ENCODE measurements around the gene TPH2. TPM values are rescaled to one million over a fixed set of nuclear protein-coding genes. Genes with fewer than 3 reads are reported as not detected.

TPH2 gene
- total and polyA plus RNA-seq, 5 donors from 2014 or later, result not detected

GRCh38 chr12:71940068-71940467 is 1.4 kb downstream of the TPH2 start:
- Mint-ChIP-seq H3K4me1 (peaks cover 0 to 5% (median 2%) of the 10 kb centered on the region in 4 donors), H3K9me3 (no peaks in the 10 kb centered on the region), H3K4me3 (no peak overlapping the region), H3K36me3 (no peaks in the 10 kb centered on the region), H3K27ac (no peak overlapping the region), H3K27me3 (peaks cover 43% of the 10 kb centered on the region)
- Histone ChIP-seq H3K27me3 (ENCODE audit: control insufficient read depth, insufficient read depth, low read length) (peaks cover 30% of the 10 kb centered on the region), H3K9me3 (ENCODE audit: control insufficient read depth in 2 of 2, low read length in 2 of 2) (no peaks in the 10 kb centered on the region), H3K4me1 (ENCODE audit: control insufficient read depth, insufficient read depth, low read length, poor library complexity, severe bottlenecking) (no peaks in the 10 kb centered on the region), H3K36me3 (ENCODE audit: control insufficient read depth, insufficient read depth, low read length) (no peaks in the 10 kb centered on the region), H3K4me3 (ENCODE audit: low read depth, low read length) (no peak overlapping the region), H3K27ac (ENCODE audit: insufficient read depth, low read length, poor library complexity, severe bottlenecking) (no peak overlapping the region)
- ATAC-seq (ENCODE audit: low read depth in 2 of 2), result no peak
- DNase-seq, result no peak

GRCh38 chr12:71941174-71941573 is 2.5 kb downstream of the TPH2 start:
- Histone ChIP-seq H3K27ac (ENCODE audit: insufficient read depth, low read length, poor library complexity, severe bottlenecking) (no peak overlapping the region), H3K27me3 (ENCODE audit: control insufficient read depth, insufficient read depth, low read length) (peaks cover 30% of the 10 kb centered on the region), H3K9me3 (ENCODE audit: control insufficient read depth in 2 of 2, low read length in 2 of 2) (no peaks in the 10 kb centered on the region), H3K4me3 (ENCODE audit: low read depth, low read length) (no peak overlapping the region), H3K36me3 (ENCODE audit: control insufficient read depth, insufficient read depth, low read length) (no peaks in the 10 kb centered on the region), H3K4me1 (ENCODE audit: control insufficient read depth, insufficient read depth, low read length, poor library complexity, severe bottlenecking) (no peaks in the 10 kb centered on the region)
- Mint-ChIP-seq H3K4me1 (peaks cover 0 to 5% (median 2%) of the 10 kb centered on the region in 4 donors), H3K27ac (no peak overlapping the region), H3K27me3 (peaks cover 40% of the 10 kb centered on the region), H3K9me3 (no peaks in the 10 kb centered on the region), H3K36me3 (no peaks in the 10 kb centered on the region), H3K4me3 (no peak overlapping the region)
- ATAC-seq (ENCODE audit: low read depth in 2 of 2) (no peak), DNase-seq (no peak)

- no peaks in the 10 kb centered on the region for H3K9me3 ChIP-seq (ENCODE audit: control insufficient read depth in 2 of 2, low read length in 2 of 2)
- no peaks in the 10 kb centered on the region for H3K36me3 ChIP-seq (ENCODE audit: control insufficient read depth, insufficient read depth, low read length)
- H3K27me3 Mint-ChIP-seq, result peaks cover 45% of the 10 kb centered on the region
- no peaks in the 10 kb centered on the region for H3K36me3 Mint-ChIP-seq
- no peaks in the 10 kb centered on the region for H3K4me1 ChIP-seq (ENCODE audit: control insufficient read depth, insufficient read depth, low read length, poor library complexity, severe bottlenecking)
- peaks cover 30% of the 10 kb centered on the region for H3K27me3 ChIP-seq (ENCODE audit: control insufficient read depth, insufficient read depth, low read length)
- no peak overlapping the region for H3K4me3 Mint-ChIP-seq
- no peak overlapping the region for H3K27ac Mint-ChIP-seq
- H3K27ac ChIP-seq (ENCODE audit: insufficient read depth, low read length, poor library complexity, severe bottlenecking), result no peak overlapping the region
- no peak overlapping the region for H3K4me3 ChIP-seq (ENCODE audit: low read depth, low read length)
- no peak for DNase-seq
- H3K9me3 Mint-ChIP-seq, result no peaks in the 10 kb centered on the region
- ATAC-seq (ENCODE audit: low read depth in 2 of 2), result no peak
- H3K4me1 Mint-ChIP-seq, result peaks cover 0 to 5% (median 2%) of the 10 kb centered on the region in 4 donors
These were observed 3.6 kb downstream of the TPH2 start for GRCh38 chr12:71942259-71942658.

GRCh38 chr12:71942703-71943102 is 4.1 kb downstream of the TPH2 start:
- ATAC-seq (ENCODE audit: low read depth in 2 of 2), result no peak
- Mint-ChIP-seq H3K4me3 (no peak overlapping the region), H3K4me1 (peaks cover 0 to 5% (median 2%) of the 10 kb centered on the region in 4 donors), H3K36me3 (no peaks in the 10 kb centered on the region), H3K27ac (no peak overlapping the region), H3K27me3 (peaks cover 40% of the 10 kb centered on the region), H3K9me3 (no peaks in the 10 kb centered on the region)
- peaks cover 32% of the 10 kb centered on the region for H3K27me3 ChIP-seq (ENCODE audit: control insufficient read depth, insufficient read depth, low read length)
- DNase-seq, result no peak
- no peaks in the 10 kb centered on the region for H3K9me3 ChIP-seq (ENCODE audit: control insufficient read depth in 2 of 2, low read length in 2 of 2)
- H3K4me3 ChIP-seq (ENCODE audit: low read depth, low read length), result no peak overlapping the region
- no peaks in the 10 kb centered on the region for H3K4me1 ChIP-seq (ENCODE audit: control insufficient read depth, insufficient read depth, low read length, poor library complexity, severe bottlenecking)
- H3K27ac ChIP-seq (ENCODE audit: insufficient read depth, low read length, poor library complexity, severe bottlenecking), result no peak overlapping the region
- H3K36me3 ChIP-seq (ENCODE audit: control insufficient read depth, insufficient read depth, low read length), result no peaks in the 10 kb centered on the region

GRCh38 chr12:71945121-71945520 is 6.5 kb downstream of the TPH2 start:
- peaks cover 0 to 3% (median 0%) of the 10 kb centered on the region in 7 donors for H3K9me3 Mint-ChIP-seq
- Histone ChIP-seq H3K27me3 (ENCODE audit: control insufficient read depth, insufficient read depth, low read length) (peaks cover 27% of the 10 kb centered on the region), H3K36me3 (ENCODE audit: control insufficient read depth, insufficient read depth, low read length) (no peaks in the 10 kb centered on the region), H3K27ac (ENCODE audit: insufficient read depth, low read length, poor library complexity, severe bottlenecking) (no peak overlapping the region), H3K9me3 (ENCODE audit: control insufficient read depth in 2 of 2, low read length in 2 of 2) (no peaks in the 10 kb centered on the region), H3K4me3 (ENCODE audit: low read depth, low read length) (no peak overlapping the region), H3K4me1 (ENCODE audit: control insufficient read depth, insufficient read depth, low read length, poor library complexity, severe bottlenecking) (no peaks in the 10 kb centered on the region)
- H3K4me1 Mint-ChIP-seq, result no peaks in the 10 kb centered on the region
- H3K27me3 Mint-ChIP-seq, result peaks cover 29% of the 10 kb centered on the region
- H3K36me3 Mint-ChIP-seq, result no peaks in the 10 kb centered on the region
- DNase-seq (no peak), ATAC-seq (ENCODE audit: low read depth in 2 of 2) (no peak)
- H3K27ac Mint-ChIP-seq, result no peak overlapping the region
- no peak overlapping the region for H3K4me3 Mint-ChIP-seq

GRCh38 chr12:71945883-71946282 is 7.2 kb downstream of the TPH2 start:
- Histone ChIP-seq H3K27me3 (ENCODE audit: control insufficient read depth, insufficient read depth, low read length) (peaks cover 24% of the 10 kb centered on the region), H3K9me3 (ENCODE audit: control insufficient read depth in 2 of 2, low read length in 2 of 2) (no peaks in the 10 kb centered on the region), H3K36me3 (ENCODE audit: control insufficient read depth, insufficient read depth, low read length) (no peaks in the 10 kb centered on the region), H3K4me1 (ENCODE audit: control insufficient read depth, insufficient read depth, low read length, poor library complexity, severe bottlenecking) (no peaks in the 10 kb centered on the region), H3K4me3 (ENCODE audit: low read depth, low read length) (no peak overlapping the region), H3K27ac (ENCODE audit: insufficient read depth, low read length, poor library complexity, severe bottlenecking) (no peak overlapping the region)
- H3K27me3 Mint-ChIP-seq, result peaks cover 24% of the 10 kb centered on the region
- no peak for DNase-seq
- H3K9me3 Mint-ChIP-seq, result peaks cover 0 to 4% (median 0%) of the 10 kb centered on the region in 7 donors
- H3K36me3 Mint-ChIP-seq, result no peaks in the 10 kb centered on the region
- H3K4me3 Mint-ChIP-seq, result no peak overlapping the region
- H3K4me1 Mint-ChIP-seq, result no peaks in the 10 kb centered on the region
- ATAC-seq (ENCODE audit: low read depth in 2 of 2), result no peak
- no peak overlapping the region for H3K27ac Mint-ChIP-seq

GRCh38 chr12:71947645-71948105 is 9.0 kb downstream of the TPH2 start:
- Mint-ChIP-seq H3K4me3 (no peak overlapping the region), H3K9me3 (peaks cover 0 to 4% (median 0%) of the 10 kb centered on the region in 7 donors), H3K27ac (no peak overlapping the region), H3K36me3 (no peaks in the 10 kb centered on the region), H3K4me1 (no peaks in the 10 kb centered on the region), H3K27me3 (peaks cover 28% of the 10 kb centered on the region)
- Histone ChIP-seq H3K27me3 (ENCODE audit: control insufficient read depth, insufficient read depth, low read length) (peaks cover 13% of the 10 kb centered on the region), H3K9me3 (ENCODE audit: control insufficient read depth in 2 of 2, low read length in 2 of 2) (no peaks in the 10 kb centered on the region), H3K27ac (ENCODE audit: insufficient read depth, low read length, poor library complexity, severe bottlenecking) (no peak overlapping the region), H3K4me3 (ENCODE audit: low read depth, low read length) (no peak overlapping the region), H3K4me1 (ENCODE audit: control insufficient read depth, insufficient read depth, low read length, poor library complexity, severe bottlenecking) (no peaks in the 10 kb centered on the region), H3K36me3 (ENCODE audit: control insufficient read depth, insufficient read depth, low read length) (no peaks in the 10 kb centered on the region)
- no peak for ATAC-seq (ENCODE audit: low read depth in 2 of 2)
- no peak for DNase-seq

- Mint-ChIP-seq H3K27me3 (peaks cover 27% of the 10 kb centered on the region), H3K4me3 (no peak overlapping the region), H3K36me3 (no peaks in the 10 kb centered on the region), H3K4me1 (no peaks in the 10 kb centered on the region), H3K27ac (no peak overlapping the region), H3K9me3 (peaks cover 0 to 4% (median 0%) of the 10 kb centered on the region in 7 donors)
- Histone ChIP-seq H3K27ac (ENCODE audit: insufficient read depth, low read length, poor library complexity, severe bottlenecking) (no peak overlapping the region), H3K4me1 (ENCODE audit: control insufficient read depth, insufficient read depth, low read length, poor library complexity, severe bottlenecking) (no peaks in the 10 kb centered on the region), H3K4me3 (ENCODE audit: low read depth, low read length) (no peak overlapping the region), H3K9me3 (ENCODE audit: control insufficient read depth in 2 of 2, low read length in 2 of 2) (no peaks in the 10 kb centered on the region), H3K36me3 (ENCODE audit: control insufficient read depth, insufficient read depth, low read length) (no peaks in the 10 kb centered on the region), H3K27me3 (ENCODE audit: control insufficient read depth, insufficient read depth, low read length) (peaks cover 13% of the 10 kb centered on the region)
- DNase-seq (no peak), ATAC-seq (ENCODE audit: low read depth in 2 of 2) (no peak)
These were observed 9.7 kb downstream of the TPH2 start for GRCh38 chr12:71948390-71948789.
